Natural killer cell (primary cell): ENCODE data around the gene P2RX4. TPM values are rescaled to one million over a fixed set of nuclear protein-coding genes. Genes with fewer than 3 reads are reported as not detected.

ENCODE experiments used
- ATAC-seq, 3 donors: fragments of 150-1000 bp in 2 of 3; fragments of 200-7000 bp in 1 of 3; cut with Tn5 transposase; 1 replicate in 1 of 3; 2 replicates in 2 of 3; pipeline ENCODE4 v1.10.0; 2021; ENCODE audit warnings: mild to moderate bottlenecking in 2 of 3, moderate library complexity in 2 of 3
- DNase-seq, 2 donors: peaks; one replicate each; pipeline versions ENCODE4 v3.0.0 to v3.0.0-alpha.2; 2013 to 2021; ENCODE audit warnings: mixed read lengths in 1 of 2
- H3K27ac ChIP-seq: one replicate; pipeline ENCODE4 v1.5.1; 2013; ENCODE audit warnings: mild to moderate bottlenecking, low read length
- H3K27me3 ChIP-seq: one replicate; pipeline ENCODE4 v1.6.1; 2013; ENCODE audit warnings: low read length; ENCODE audit not compliant: control insufficient read depth, insufficient read depth
- H3K36me3 ChIP-seq: one replicate; pipeline ENCODE4 v1.6.1; 2013; ENCODE audit warnings: low read length; ENCODE audit not compliant: control insufficient read depth, insufficient read depth
- H3K4me1 ChIP-seq: one replicate; pipeline ENCODE4 v1.6.1; 2013; ENCODE audit warnings: low read length; ENCODE audit not compliant: control insufficient read depth, insufficient read depth
- H3K4me3 ChIP-seq: one replicate; pipeline ENCODE4 v1.5.1; 2013; ENCODE audit warnings: low read length
- H3K9me3 ChIP-seq: one replicate; pipeline ENCODE4 v1.6.1; 2013; ENCODE audit warnings: low read length; ENCODE audit not compliant: control insufficient read depth, insufficient read depth
- H3K27ac Mint-ChIP-seq, 2 donors: one replicate each; pipeline ENCODE4 v1.8.0; 2022; ENCODE audit warnings: mild to moderate bottlenecking in 2 of 2, mixed read lengths in 2 of 2, moderate library complexity in 1 of 2
- H3K27me3 Mint-ChIP-seq, 2 donors: one replicate each; pipeline ENCODE4 v1.8.0; 2022; ENCODE audit warnings: low read depth in 2 of 2, mixed read lengths in 2 of 2
- H3K36me3 Mint-ChIP-seq: one replicate; pipeline ENCODE4 v1.8.0; 2022; ENCODE audit warnings: mixed read lengths
- H3K4me1 Mint-ChIP-seq, 2 donors: one replicate each; pipeline ENCODE4 v1.8.0; 2022; ENCODE audit warnings: mixed read lengths in 2 of 2
- H3K4me3 Mint-ChIP-seq: one replicate; pipeline ENCODE4 v1.8.0; 2022; ENCODE audit warnings: mild to moderate bottlenecking, moderate library complexity, mixed read lengths
- H3K9me3 Mint-ChIP-seq, 2 donors: one replicate each; pipeline ENCODE4 v1.8.0; 2022; ENCODE audit warnings: mixed read lengths in 2 of 2
- CTCF ChIP-seq: fragments of 200-600 bp; IDR thresholded peaks from one replicate; pipeline ENCODE4 v1.8.0; 2022; ENCODE audit warnings: antibody characterized with exemption
- WGBS: methylation state at CpG from one replicate; pipeline ENCODE4 v1.1.7; 2013; ENCODE audit warnings: missing lambda C conversion rate; ENCODE audit not compliant: insufficient coverage; 5-methylcytosine and 5-hydroxymethylcytosine counted together
- intact Hi-C: fragments of 100-400 bp; cut with micrococcal nuclease; formaldehyde crosslinking; loops from one replicate; pipeline ENCODE4 v1.14.2; 2022
- total RNA-seq, 4 donors: library from RNA; stranded (reverse); fragments of 120-200 nt in 1 of 4; gene quantifications; one replicate each; pipeline versions ENCODE4 v1.2.3 to v1.2.4, GENCODE V29; 2013 to 2022

P2RX4 gene
- total RNA-seq, 3 donors from 2014 or later (not counting 1 experiment from before 2014, with no cell fraction given), result 34.8 to 39.3 (median 38.2) TPM

- peaks cover 37% of the 10 kb centered on the region for H3K4me1 ChIP-seq
- H3K36me3 Mint-ChIP-seq, result no peaks in the 10 kb centered on the region
- WGBS, result 56% methylated on average over 6 of the region's 6 CpGs
- peaks cover 7% of the 10 kb centered on the region for H3K36me3 ChIP-seq
- intact Hi-C loops, result loop anchor here (1.0 to 2.0 kb wide), 2 partner anchors 29 to 110 kb away; partner anchors contain the start of gene P2RX4
- no peak for TF ChIP-seq CTCF
- H3K9me3 ChIP-seq, result no peaks in the 10 kb centered on the region
- no peaks in the 10 kb centered on the region for H3K27me3 ChIP-seq
- DNase-seq (peak in 1 of 2 donors; percentile 54), ATAC-seq (no peak)
- no peak overlapping the region for H3K4me3 ChIP-seq
- peak overlapping the region; percentile 97 to 98 for H3K27ac Mint-ChIP-seq
- no peaks in the 10 kb centered on the region for H3K9me3 Mint-ChIP-seq
- H3K27ac ChIP-seq, result peak overlapping the region; percentile 84
- H3K4me1 Mint-ChIP-seq, result peaks cover 29 to 30% of the 10 kb centered on the region in 2 donors
- H3K4me3 Mint-ChIP-seq, result peak overlapping the region; percentile 86
- H3K27me3 Mint-ChIP-seq, result no peaks in the 10 kb centered on the region
Measured at GRCh38 chr12:121239351-121240061, 29.6 kb downstream of the P2RX4 start.

GRCh38 chr12:121240062-121240420 lies 30.1 kb downstream of the P2RX4 start:
- WGBS, result 59% methylated on average over 7 of the region's 7 CpGs
- peak overlapping the region; percentile 32 for H3K4me3 ChIP-seq
- no peaks in the 10 kb centered on the region for H3K27me3 Mint-ChIP-seq
- H3K27ac Mint-ChIP-seq, result peak overlapping the region; percentile 97 to 98
- H3K4me1 ChIP-seq, result peaks cover 37% of the 10 kb centered on the region
- DNase-seq (no peak), ATAC-seq (peak in 2 of 3 donors; percentile 18 to 29)
- intact Hi-C loops, result loop anchor here (1.0 to 2.0 kb wide), 2 partner anchors 29 to 111 kb away; partner anchors contain the start of gene P2RX4
- TF ChIP-seq CTCF, result no peak
- H3K36me3 ChIP-seq, result peaks cover 8% of the 10 kb centered on the region
- H3K9me3 ChIP-seq, result no peaks in the 10 kb centered on the region
- peak overlapping the region; percentile 86 for H3K4me3 Mint-ChIP-seq
- H3K4me1 Mint-ChIP-seq, result peaks cover 29 to 30% of the 10 kb centered on the region in 2 donors
- peak overlapping the region; percentile 84 for H3K27ac ChIP-seq
- no peaks in the 10 kb centered on the region for H3K9me3 Mint-ChIP-seq
- no peaks in the 10 kb centered on the region for H3K36me3 Mint-ChIP-seq
- no peaks in the 10 kb centered on the region for H3K27me3 ChIP-seq

- Histone ChIP-seq H3K36me3 (peaks cover 8% of the 10 kb centered on the region), H3K4me3 (peak overlapping the region; percentile 32), H3K27me3 (no peaks in the 10 kb centered on the region), H3K27ac (peak overlapping the region; percentile 84), H3K9me3 (no peaks in the 10 kb centered on the region), H3K4me1 (peaks cover 37% of the 10 kb centered on the region)
- TF ChIP-seq CTCF, result no peak
- Mint-ChIP-seq H3K36me3 (no peaks in the 10 kb centered on the region), H3K27ac (peak overlapping the region; percentile 97 to 98), H3K27me3 (no peaks in the 10 kb centered on the region), H3K9me3 (no peaks in the 10 kb centered on the region), H3K4me1 (peaks cover 29 to 30% of the 10 kb centered on the region in 2 donors), H3K4me3 (peak overlapping the region; percentile 86)
- intact Hi-C loops, result loop anchor here (1.0 to 2.0 kb wide), 2 partner anchors 30 to 111 kb away; partner anchors contain the start of gene P2RX4
- WGBS, result 12% methylated on average over 38 of the region's 38 CpGs
- DNase-seq (peak; percentile 90 to 97), ATAC-seq (peak; percentile 90 to 95 (median 92))
Measured at GRCh38 chr12:121240484-121241101, 30.7 kb downstream of the P2RX4 start.
